Placental epithelial cell (primary cell): Measurements from ENCODE around the gene SLC17A9. TPM values are rescaled to one million over a fixed set of nuclear protein-coding genes. Genes with fewer than 3 reads are reported as not detected.

Experiments used
- total RNA-seq: library from RNA; depleted of rRNA; stranded (reverse); fragments of >200 nt; gene quantifications from 2 replicates; pipeline ENCODE4 v1.2.3, GENCODE V29; 2012

The SLC17A9 gene
- total RNA-seq = 23.2 and 25.8 TPM in 2 replicates

GRCh38 chr20:62952373-62952967 lies at the start of gene SLC17A9:
Gene SLC17A9 (plus strand): TSS chr20:62952709. CDS start chr20:62952831, 122 bp downstream.

GRCh38 chr20:62926229-62927127 lies 26.0 kb upstream of the SLC17A9 start, which contains the start of gene DIDO1:
Gene DIDO1 (minus strand): TSS chr20:62926505.

GRCh38 chr20:62938105-62938888 lies 14.2 kb upstream of the SLC17A9 start, which contains the start of gene GID8:
Gene GID8 (plus strand): TSS chr20:62938147. CDS start chr20:62941503, 3,356 bp downstream.

GRCh38 chr20:63006540-63007359 lies 54.2 kb downstream of the SLC17A9 start, which contains the start of gene BHLHE23:
Gene BHLHE23 (minus strand): TSS chr20:63006964. CDS start chr20:63006774, 190 bp downstream.

Other genes with a start within 250 kb of the SLC17A9 start
- gene NTSR1, start 243.9 kb upstream of the SLC17A9 start, total RNA-seq = 0.11 TPM in 1 of 2 replicates, not detected in the other
- gene MRGBP, start 156.2 kb upstream of the SLC17A9 start, total RNA-seq = 15.7 and 18.8 TPM in 2 replicates
- 28.3 and 31.1 TPM in 2 replicates for gene OGFR, start 147.9 kb upstream of the SLC17A9 start, total RNA-seq
- gene COL9A3, start 135.7 kb upstream of the SLC17A9 start, total RNA-seq = 3.1 and 7.0 TPM in 2 replicates
- gene TCFL5, start 90.9 kb upstream of the SLC17A9 start, total RNA-seq = 9.0 and 10.2 TPM in 2 replicates
- gene DIDO1, start 26.2 kb upstream of the SLC17A9 start, total RNA-seq = 44.4 and 47.2 TPM in 2 replicates
- gene GID8, start 14.6 kb upstream of the SLC17A9 start, total RNA-seq = 42.7 and 59.3 TPM in 2 replicates
- gene BHLHE23, start 54.3 kb downstream of the SLC17A9 start, total RNA-seq = 0.39 TPM in 1 of 2 replicates, not detected in the other